HG03025 (cell line): ENCODE results near the gene LIMCH1.
"Not testable (repeated sequence)": the region's sequence is repeated elsewhere in the genome, so short reads cannot be mapped to it uniquely, and the experiment has no call there.

ENCODE experiments used
- ATAC-seq: cut with Tn5 transposase; IDR thresholded peaks from one replicate; pipeline ENCODE4 v1.9.1; 2021; ENCODE audit warnings: mild to moderate bottlenecking, moderate library complexity; ENCODE audit not compliant: unreplicated experiment, low FRiP score

The LIMCH1 gene

GRCh38 chr4:41538017-41538733 lies at the start of gene LIMCH1:
TSS of gene LIMCH1 (plus strand) at chr4:41538157. CDS start at chr4:41605996, 67,839 bp downstream.
- ATAC-seq = no peak

GRCh38 chr4:41491081-41491576 lies 46.8 kb upstream of the LIMCH1 start:
- ATAC-seq = not testable (repeated sequence)

- ATAC-seq = no peak
These were observed 41.0 kb upstream of the LIMCH1 start for GRCh38 chr4:41496977-41497376.

GRCh38 chr4:41498177-41498576 lies 39.8 kb upstream of the LIMCH1 start:
- no peak for ATAC-seq

GRCh38 chr4:41504167-41504818 lies 33.7 kb upstream of the LIMCH1 start:
- ATAC-seq = no peak

GRCh38 chr4:41505161-41505661 lies 32.7 kb upstream of the LIMCH1 start:
- ATAC-seq = no peak

- no peak for ATAC-seq
These were observed 31.8 kb upstream of the LIMCH1 start for GRCh38 chr4:41506130-41506529.

GRCh38 chr4:41507291-41507947 lies 30.5 kb upstream of the LIMCH1 start:
- no peak for ATAC-seq

GRCh38 chr4:41509451-41509866 lies 28.5 kb upstream of the LIMCH1 start:
- ATAC-seq = no peak

- no peak for ATAC-seq
These were observed 27.8 kb upstream of the LIMCH1 start for GRCh38 chr4:41510179-41510578.

- no peak for ATAC-seq
These were observed 25.8 kb upstream of the LIMCH1 start for GRCh38 chr4:41512136-41512535.

GRCh38 chr4:41512596-41512995 lies 25.4 kb upstream of the LIMCH1 start:
- no peak for ATAC-seq

- ATAC-seq = no peak
These were observed 23.8 kb upstream of the LIMCH1 start for GRCh38 chr4:41514169-41514568.

- no peak for ATAC-seq
These were observed 23.0 kb upstream of the LIMCH1 start for GRCh38 chr4:41514766-41515481.

GRCh38 chr4:41517121-41517520 lies 20.8 kb upstream of the LIMCH1 start:
- no peak for ATAC-seq

- ATAC-seq = no peak
These were observed 20.2 kb upstream of the LIMCH1 start for GRCh38 chr4:41517747-41518146.

- ATAC-seq = no peak
These were observed 13.5 kb upstream of the LIMCH1 start for GRCh38 chr4:41524425-41524824.

GRCh38 chr4:41525129-41525528 lies 12.8 kb upstream of the LIMCH1 start:
- ATAC-seq = no peak

GRCh38 chr4:41526628-41527027 lies 11.3 kb upstream of the LIMCH1 start:
- ATAC-seq = no peak

GRCh38 chr4:41528512-41529205 lies 9.3 kb upstream of the LIMCH1 start:
- no peak for ATAC-seq
